Activated B cell treated with CpG ODN at 0.5 μM for 24 hours (primary cell): ENCODE measurements around the gene GUCY2D. TPM values are rescaled to one million over a fixed set of nuclear protein-coding genes. Genes with fewer than 3 reads are reported as not detected.

Experiments
- ATAC-seq: fragments of 200-7000 bp; cut with Tn5 transposase; one replicate; pipeline ENCODE4 v1.10.0; 2021; ENCODE audit warnings: low read depth, mild to moderate bottlenecking, moderate library complexity
- CTCF ChIA-PET: fragments of 350-600 bp; sonication (Branson Sonifier 250); formaldehyde crosslinking; loops from one replicate; lab custom pipeline; 2021; ENCODE audit warnings: antibody characterized with exemption; lab: Charles Lee
- POLR2A ChIA-PET: fragments of 350-600 bp; sonication (Branson Sonifier 250); formaldehyde crosslinking; loops from one replicate; lab custom pipeline; 2021; ENCODE audit warnings: antibody characterized with exemption; lab: Charles Lee
- DNase-seq: peaks from one replicate; pipeline ENCODE4 v3.0.0; 2022
- H3K27ac Mint-ChIP-seq: one replicate; pipeline ENCODE4 v1.8.0; 2020; ENCODE audit warnings: mixed read lengths
- H3K27me3 Mint-ChIP-seq: one replicate; pipeline ENCODE4 v1.8.0; 2021; ENCODE audit warnings: mixed read lengths
- H3K36me3 Mint-ChIP-seq: one replicate; pipeline ENCODE4 v1.8.0; 2021; ENCODE audit warnings: low read depth, mixed read lengths
- H3K4me1 Mint-ChIP-seq: one replicate; pipeline ENCODE4 v1.8.0; 2021; ENCODE audit warnings: mixed read lengths
- H3K4me3 Mint-ChIP-seq: one replicate; pipeline ENCODE4 v1.8.0; 2020; ENCODE audit warnings: mild to moderate bottlenecking, mixed read lengths
- H3K9me3 Mint-ChIP-seq: one replicate; pipeline ENCODE4 v1.8.0; 2020; ENCODE audit warnings: mixed read lengths
- CTCF ChIP-seq: fragments of 200-600 bp; IDR thresholded peaks from one replicate; pipeline ENCODE4 v1.8.0; 2022; ENCODE audit warnings: antibody characterized with exemption, mild to moderate bottlenecking
- intact Hi-C: fragments of 100-400 bp; cut with micrococcal nuclease; formaldehyde crosslinking; loops from one replicate; pipeline ENCODE4 v1.15.1; 2024
- total RNA-seq: library from RNA; stranded (reverse); gene quantifications from 2 replicates; pipeline ENCODE4 v1.2.3, GENCODE V29; 2022

The GUCY2D gene
- total RNA-seq, 1 donor from 2014 or later = not detected

DNA sequence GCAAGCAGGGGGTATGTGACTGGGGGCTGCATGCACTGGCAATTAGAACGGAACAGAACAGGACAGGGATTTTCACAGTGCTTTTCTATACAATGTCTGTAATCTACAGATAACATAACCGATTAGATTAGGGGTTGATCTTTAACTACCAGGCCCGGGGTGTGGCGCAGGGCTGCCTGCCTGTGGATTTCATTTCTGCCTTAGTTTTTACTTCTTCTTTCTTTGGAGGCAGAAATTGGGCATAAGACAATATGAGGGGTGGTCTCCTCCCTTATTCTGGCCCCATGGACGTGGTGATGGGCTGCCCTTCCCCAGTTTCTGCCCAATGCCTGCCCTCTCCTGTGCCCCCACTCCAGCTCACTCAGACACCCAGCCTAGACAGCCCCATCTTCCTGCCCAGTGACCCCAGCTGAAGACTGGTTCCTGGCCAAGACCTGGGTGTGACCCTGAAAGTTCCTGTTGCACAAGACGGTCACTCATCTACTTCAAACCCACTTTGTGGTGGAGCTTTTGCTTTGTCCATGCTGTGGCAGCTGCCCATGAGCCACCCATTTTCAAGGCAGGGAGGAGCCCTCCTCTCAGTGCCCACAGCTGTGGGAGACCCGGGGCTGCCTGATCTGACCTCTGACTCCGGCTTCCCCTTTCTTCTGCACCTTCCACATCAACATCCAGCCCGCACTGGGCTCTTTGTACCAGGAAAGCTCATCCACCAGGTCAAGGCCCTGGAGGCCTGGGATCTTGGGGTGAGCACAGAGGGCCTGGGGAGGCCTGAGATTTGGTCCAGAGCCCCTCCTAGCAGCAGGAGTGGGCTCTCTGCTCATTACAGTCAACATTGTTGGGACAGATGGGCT lies 66.5 kb downstream of the GUCY2D start:
- TF ChIP-seq CTCF = no peak
- Mint-ChIP-seq H3K9me3 (no peaks in the 10 kb centered on the region), H3K4me1 (peaks cover 21% of the 10 kb centered on the region), H3K27ac (no peak overlapping the region), H3K36me3 (no peaks in the 10 kb centered on the region), H3K4me3 (no peak overlapping the region), H3K27me3 (peaks cover 27% of the 10 kb centered on the region)
- intact Hi-C loops = no loop called here
- ChIA-PET CTCF (interaction anchor here (0.9 to 3.6 kb wide), 5 partner anchors 8 to 308 kb away, joined by 3 to 26 read pairs (median 4); no protein-coding TSS in a partner anchor), POLR2A (interaction anchor here (0.6 to 1.5 kb wide), 2 partner anchors 31 to 104 kb away, joined by 4 to 5 read pairs; no protein-coding TSS in a partner anchor)
- DNase-seq (no peak), ATAC-seq (no peak)

DNA sequence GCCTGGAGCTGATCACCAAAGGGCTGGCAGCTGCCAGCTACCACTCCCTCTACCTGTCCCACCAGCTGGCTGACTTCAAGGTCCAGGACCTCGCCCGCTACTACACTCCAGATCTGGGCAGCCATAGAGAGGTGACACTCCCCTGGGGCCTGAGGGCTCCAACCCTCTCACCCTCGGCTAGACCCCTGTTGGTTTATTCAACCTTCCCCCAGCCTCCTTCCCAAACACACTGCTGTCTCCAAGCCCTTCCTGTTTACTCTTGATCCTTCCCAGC lies 67.1 kb downstream of the GUCY2D start:
- H3K27ac Mint-ChIP-seq = no peak overlapping the region
- peaks cover 27% of the 10 kb centered on the region for H3K4me1 Mint-ChIP-seq
- no peaks in the 10 kb centered on the region for H3K36me3 Mint-ChIP-seq
- H3K4me3 Mint-ChIP-seq = no peak overlapping the region
- H3K9me3 Mint-ChIP-seq = no peaks in the 10 kb centered on the region
- intact Hi-C loops = no loop called here
- POLR2A ChIA-PET = interaction anchor here (0.6 to 1.5 kb wide), 2 partner anchors 30 to 104 kb away, joined by 4 to 5 read pairs; no protein-coding TSS in a partner anchor
- CTCF ChIA-PET = interaction anchor here (0.9 to 3.6 kb wide), 4 partner anchors 9 to 308 kb away, joined by 3 to 26 read pairs (median 5); no protein-coding TSS in a partner anchor
- ATAC-seq = no peak
- no peak for DNase-seq
- TF ChIP-seq CTCF = no peak
- peaks cover 32% of the 10 kb centered on the region for H3K27me3 Mint-ChIP-seq

Other genes with a start within 250 kb of the GUCY2D start
- gene KDM6B, start 168.4 kb upstream of the GUCY2D start, total RNA-seq = 70.8 and 72.5 TPM in 2 replicates
- gene TMEM88, start 147.5 kb upstream of the GUCY2D start, total RNA-seq = 3.2 and 7.1 TPM in 2 replicates
- gene NAA38, start 145.1 kb upstream of the GUCY2D start, total RNA-seq = 36.0 and 47.9 TPM in 2 replicates
- 5.4 and 6.1 TPM in 2 replicates for gene CYB5D1, start 144.6 kb upstream of the GUCY2D start, total RNA-seq
- 103 and 109 TPM in 2 replicates for gene CHD3, start 113.8 kb upstream of the GUCY2D start, total RNA-seq
- gene RNF227, start 86.3 kb upstream of the GUCY2D start, total RNA-seq = 2.5 and 2.8 TPM in 2 replicates
- 10.8 and 12.9 TPM in 2 replicates for gene KCNAB3, start 72.8 kb upstream of the GUCY2D start, total RNA-seq
- 129 and 167 TPM in 2 replicates for gene TRAPPC1, start 70.7 kb upstream of the GUCY2D start, total RNA-seq
- 23.0 and 24.6 TPM in 2 replicates for gene CNTROB, start 70.4 kb upstream of the GUCY2D start, total RNA-seq
- not detected in 2 replicates for gene ALOX15B, start 36.4 kb downstream of the GUCY2D start, total RNA-seq
- 1.4 and 1.5 TPM in 2 replicates for gene ALOX12B, start 85.1 kb downstream of the GUCY2D start, total RNA-seq
- gene ALOXE3, start 115.9 kb downstream of the GUCY2D start, total RNA-seq = not detected in 2 replicates
- gene HES7, start 121.5 kb downstream of the GUCY2D start, total RNA-seq = 0.12 and 0.49 TPM in 2 replicates
- 40.7 and 45.0 TPM in 2 replicates for gene PER1, start 149.8 kb downstream of the GUCY2D start, total RNA-seq
- gene VAMP2, start 160.3 kb downstream of the GUCY2D start, total RNA-seq = 82.0 and 97.7 TPM in 2 replicates
- gene TMEM107, start 173.8 kb downstream of the GUCY2D start, total RNA-seq = 17.3 and 20.9 TPM in 2 replicates
- gene BORCS6, start 187.6 kb downstream of the GUCY2D start, total RNA-seq = 12.3 and 12.8 TPM in 2 replicates
- gene AURKB, start 208.0 kb downstream of the GUCY2D start, total RNA-seq = 1.7 and 3.0 TPM in 2 replicates
- 121 and 136 TPM in 2 replicates for gene CTC1, start 245.4 kb downstream of the GUCY2D start, total RNA-seq
- 121 and 126 TPM in 2 replicates for gene PFAS, start 246.7 kb downstream of the GUCY2D start, total RNA-seq